Measurements from ENCODE around the gene USP37.
A peak's percentile ranks its signal among the peaks of the same experiment; 100 is the strongest.

Gene USP37

GRCh38 chr2:218438596-218438995 lies 129.6 kb downstream of the USP37 start:
- DNase-seq (ENCODE audit: low spot score): no peak
- Histone ChIP-seq H2AK5ac (ENCODE audit: low read depth, low read length) (no peak overlapping the region), H3K4me2 (ENCODE audit: insufficient read depth, low read length, poor library complexity, severe bottlenecking) (no peak overlapping the region), H3K4me1 (ENCODE audit: control insufficient read depth in 2 of 2, insufficient read depth in 1 of 2, low read depth in 1 of 2, low read length in 2 of 2) (peaks cover 0 to 7% of the 10 kb centered on the region in 2 donors), H3K36me3 (replicated peaks in 1 of 2; ENCODE audit: control insufficient read depth in 2 of 2, insufficient read depth in 2 of 2, low read length in 2 of 2) (no peaks in the 10 kb centered on the region), H2BK5ac (ENCODE audit: low read length) (no peak overlapping the region), H2AFZ (ENCODE audit: low read length) (no peak overlapping the region), H3K4ac (ENCODE audit: low read length) (no peak overlapping the region), H3K23ac (ENCODE audit: low read depth, low read length, poor library complexity) (no peak overlapping the region), H3K4me3 (ENCODE audit: low read length in 2 of 2) (no peak overlapping the region), H3K18ac (ENCODE audit: low read length) (peak overlapping the region; percentile 11), H2BK15ac (ENCODE audit: low read length) (no peak overlapping the region), H3K9ac (ENCODE audit: low read depth, low read length, poor library complexity) (no peak overlapping the region), H3K79me1 (ENCODE audit: low read depth, low read length) (no peaks in the 10 kb centered on the region), H4K91ac (ENCODE audit: low read depth, low read length, poor library complexity) (no peak overlapping the region), H4K8ac (ENCODE audit: low read depth, low read length) (no peak overlapping the region), H3K14ac (ENCODE audit: low read length) (no peak overlapping the region), H2BK12ac (ENCODE audit: low read length) (no peak overlapping the region), H3K27ac (replicated peaks; ENCODE audit: low read length) (no peak overlapping the region), H3K9me3 (replicated peaks in 1 of 2; ENCODE audit: control insufficient read depth in 2 of 2, insufficient read depth in 1 of 2, low read depth in 1 of 2, low read length in 2 of 2) (no peaks in the 10 kb centered on the region), H3K27me3 (ENCODE audit: control insufficient read depth in 3 of 3, insufficient read depth in 3 of 3, low read depth in 1 of 3, low read length in 3 of 3) (no peaks in the 10 kb centered on the region), H2BK120ac (ENCODE audit: low read depth, low read length) (no peak overlapping the region)
- WGBS, 2 donors (ENCODE audit: extremely low coverage in 2 of 2, insufficient read length in 2 of 2, insufficient replicate concordance in 1 of 2): no CpG with 5 or more reads among the region's 4 CpGs

- Histone ChIP-seq H3K23ac (ENCODE audit: low read depth, low read length, poor library complexity) (no peak overlapping the region), H4K91ac (ENCODE audit: low read depth, low read length, poor library complexity) (no peak overlapping the region), H3K36me3 (replicated peaks in 1 of 2; ENCODE audit: control insufficient read depth in 2 of 2, insufficient read depth in 2 of 2, low read length in 2 of 2) (no peaks in the 10 kb centered on the region), H3K4me1 (ENCODE audit: control insufficient read depth in 2 of 2, insufficient read depth in 1 of 2, low read depth in 1 of 2, low read length in 2 of 2) (peaks cover 0 to 7% of the 10 kb centered on the region in 2 donors), H3K4me2 (ENCODE audit: insufficient read depth, low read length, poor library complexity, severe bottlenecking) (no peak overlapping the region), H2AK5ac (ENCODE audit: low read depth, low read length) (no peak overlapping the region), H3K4me3 (ENCODE audit: low read length in 2 of 2) (no peak overlapping the region), H3K18ac (ENCODE audit: low read length) (no peak overlapping the region), H2AFZ (ENCODE audit: low read length) (no peak overlapping the region), H2BK5ac (ENCODE audit: low read length) (no peak overlapping the region), H2BK15ac (ENCODE audit: low read length) (no peak overlapping the region), H3K27ac (replicated peaks; ENCODE audit: low read length) (no peak overlapping the region), H3K79me1 (ENCODE audit: low read depth, low read length) (no peaks in the 10 kb centered on the region), H3K14ac (ENCODE audit: low read length) (no peak overlapping the region), H2BK12ac (ENCODE audit: low read length) (no peak overlapping the region), H3K9ac (ENCODE audit: low read depth, low read length, poor library complexity) (no peak overlapping the region), H3K27me3 (ENCODE audit: control insufficient read depth in 3 of 3, insufficient read depth in 3 of 3, low read depth in 1 of 3, low read length in 3 of 3) (no peaks in the 10 kb centered on the region), H4K8ac (ENCODE audit: low read depth, low read length) (no peak overlapping the region), H3K9me3 (replicated peaks in 1 of 2; ENCODE audit: control insufficient read depth in 2 of 2, insufficient read depth in 1 of 2, low read depth in 1 of 2, low read length in 2 of 2) (no peaks in the 10 kb centered on the region), H2BK120ac (ENCODE audit: low read depth, low read length) (no peak overlapping the region), H3K4ac (ENCODE audit: low read length) (no peak overlapping the region)
- no peak for DNase-seq (ENCODE audit: low spot score)
- no CpG with 5 or more reads among the region's 1 CpG for WGBS, 2 donors (ENCODE audit: extremely low coverage in 2 of 2, insufficient read length in 2 of 2, insufficient replicate concordance in 1 of 2)
These were observed 130.2 kb downstream of the USP37 start for GRCh38 chr2:218437969-218438368.

GRCh38 chr2:218436992-218437391 lies 131.2 kb downstream of the USP37 start:
- Histone ChIP-seq H3K36me3 (replicated peaks in 1 of 2; ENCODE audit: control insufficient read depth in 2 of 2, insufficient read depth in 2 of 2, low read length in 2 of 2) (no peaks in the 10 kb centered on the region), H2BK5ac (ENCODE audit: low read length) (no peak overlapping the region), H2AK5ac (ENCODE audit: low read depth, low read length) (no peak overlapping the region), H3K9me3 (replicated peaks in 1 of 2; ENCODE audit: control insufficient read depth in 2 of 2, insufficient read depth in 1 of 2, low read depth in 1 of 2, low read length in 2 of 2) (no peaks in the 10 kb centered on the region), H3K4me1 (ENCODE audit: control insufficient read depth in 2 of 2, insufficient read depth in 1 of 2, low read depth in 1 of 2, low read length in 2 of 2) (peaks cover 0 to 7% of the 10 kb centered on the region in 2 donors), H3K23ac (ENCODE audit: low read depth, low read length, poor library complexity) (no peak overlapping the region), H2BK120ac (ENCODE audit: low read depth, low read length) (no peak overlapping the region), H3K4me3 (ENCODE audit: low read length in 2 of 2) (no peak overlapping the region), H3K27ac (replicated peaks; ENCODE audit: low read length) (no peak overlapping the region), H2BK12ac (ENCODE audit: low read length) (no peak overlapping the region), H3K18ac (ENCODE audit: low read length) (no peak overlapping the region), H3K4ac (ENCODE audit: low read length) (no peak overlapping the region), H3K14ac (ENCODE audit: low read length) (no peak overlapping the region), H3K27me3 (ENCODE audit: control insufficient read depth in 3 of 3, insufficient read depth in 3 of 3, low read depth in 1 of 3, low read length in 3 of 3) (peaks cover 0 to 3% (median 0%) of the 10 kb centered on the region in 3 experiments), H4K91ac (ENCODE audit: low read depth, low read length, poor library complexity) (no peak overlapping the region), H2AFZ (ENCODE audit: low read length) (no peak overlapping the region), H4K8ac (ENCODE audit: low read depth, low read length) (no peak overlapping the region), H3K4me2 (ENCODE audit: insufficient read depth, low read length, poor library complexity, severe bottlenecking) (no peak overlapping the region), H2BK15ac (ENCODE audit: low read length) (no peak overlapping the region), H3K79me1 (ENCODE audit: low read depth, low read length) (no peaks in the 10 kb centered on the region), H3K9ac (ENCODE audit: low read depth, low read length, poor library complexity) (no peak overlapping the region)
- no peak for DNase-seq (ENCODE audit: low spot score)
- no CpG with 5 or more reads among the region's 5 CpGs for WGBS, 2 donors (ENCODE audit: extremely low coverage in 2 of 2, insufficient read length in 2 of 2, insufficient replicate concordance in 1 of 2)

- Histone ChIP-seq H3K14ac (ENCODE audit: low read length) (no peak overlapping the region), H3K4me1 (ENCODE audit: control insufficient read depth in 2 of 2, insufficient read depth in 1 of 2, low read depth in 1 of 2, low read length in 2 of 2) (peaks cover 0 to 7% of the 10 kb centered on the region in 2 donors), H3K9me3 (replicated peaks in 1 of 2; ENCODE audit: control insufficient read depth in 2 of 2, insufficient read depth in 1 of 2, low read depth in 1 of 2, low read length in 2 of 2) (no peaks in the 10 kb centered on the region), H3K23ac (ENCODE audit: low read depth, low read length, poor library complexity) (no peak overlapping the region), H3K4me2 (ENCODE audit: insufficient read depth, low read length, poor library complexity, severe bottlenecking) (no peak overlapping the region), H3K79me1 (ENCODE audit: low read depth, low read length) (no peaks in the 10 kb centered on the region), H2BK12ac (ENCODE audit: low read length) (no peak overlapping the region), H3K18ac (ENCODE audit: low read length) (no peak overlapping the region), H2AK5ac (ENCODE audit: low read depth, low read length) (no peak overlapping the region), H3K4ac (ENCODE audit: low read length) (no peak overlapping the region), H2AFZ (ENCODE audit: low read length) (no peak overlapping the region), H2BK15ac (ENCODE audit: low read length) (no peak overlapping the region), H2BK120ac (ENCODE audit: low read depth, low read length) (no peak overlapping the region), H3K27ac (replicated peaks; ENCODE audit: low read length) (no peak overlapping the region), H3K27me3 (ENCODE audit: control insufficient read depth in 3 of 3, insufficient read depth in 3 of 3, low read depth in 1 of 3, low read length in 3 of 3) (peaks cover 0 to 11% (median 0%) of the 10 kb centered on the region in 3 experiments), H4K8ac (ENCODE audit: low read depth, low read length) (no peak overlapping the region), H4K91ac (ENCODE audit: low read depth, low read length, poor library complexity) (no peak overlapping the region), H2BK5ac (ENCODE audit: low read length) (no peak overlapping the region), H3K36me3 (replicated peaks in 1 of 2; ENCODE audit: control insufficient read depth in 2 of 2, insufficient read depth in 2 of 2, low read length in 2 of 2) (no peaks in the 10 kb centered on the region), H3K4me3 (ENCODE audit: low read length in 2 of 2) (no peak overlapping the region), H3K9ac (ENCODE audit: low read depth, low read length, poor library complexity) (peak overlapping the region; percentile 0)
- WGBS, 2 donors (ENCODE audit: extremely low coverage in 2 of 2, insufficient read length in 2 of 2, insufficient replicate concordance in 1 of 2): no CpG with 5 or more reads among the region's 11 CpGs
- no peak for DNase-seq (ENCODE audit: low spot score)
These were observed 132.9 kb downstream of the USP37 start for GRCh38 chr2:218435003-218435982.

Data from neuronal stem cell (in vitro differentiated cells).